ENCODE data around the gene ZNG1B.
"Not testable (repeated sequence)": the region's sequence is repeated elsewhere in the genome, so short reads cannot be mapped to it uniquely, and the experiment has no call there.

ZNG1B gene

DNA sequence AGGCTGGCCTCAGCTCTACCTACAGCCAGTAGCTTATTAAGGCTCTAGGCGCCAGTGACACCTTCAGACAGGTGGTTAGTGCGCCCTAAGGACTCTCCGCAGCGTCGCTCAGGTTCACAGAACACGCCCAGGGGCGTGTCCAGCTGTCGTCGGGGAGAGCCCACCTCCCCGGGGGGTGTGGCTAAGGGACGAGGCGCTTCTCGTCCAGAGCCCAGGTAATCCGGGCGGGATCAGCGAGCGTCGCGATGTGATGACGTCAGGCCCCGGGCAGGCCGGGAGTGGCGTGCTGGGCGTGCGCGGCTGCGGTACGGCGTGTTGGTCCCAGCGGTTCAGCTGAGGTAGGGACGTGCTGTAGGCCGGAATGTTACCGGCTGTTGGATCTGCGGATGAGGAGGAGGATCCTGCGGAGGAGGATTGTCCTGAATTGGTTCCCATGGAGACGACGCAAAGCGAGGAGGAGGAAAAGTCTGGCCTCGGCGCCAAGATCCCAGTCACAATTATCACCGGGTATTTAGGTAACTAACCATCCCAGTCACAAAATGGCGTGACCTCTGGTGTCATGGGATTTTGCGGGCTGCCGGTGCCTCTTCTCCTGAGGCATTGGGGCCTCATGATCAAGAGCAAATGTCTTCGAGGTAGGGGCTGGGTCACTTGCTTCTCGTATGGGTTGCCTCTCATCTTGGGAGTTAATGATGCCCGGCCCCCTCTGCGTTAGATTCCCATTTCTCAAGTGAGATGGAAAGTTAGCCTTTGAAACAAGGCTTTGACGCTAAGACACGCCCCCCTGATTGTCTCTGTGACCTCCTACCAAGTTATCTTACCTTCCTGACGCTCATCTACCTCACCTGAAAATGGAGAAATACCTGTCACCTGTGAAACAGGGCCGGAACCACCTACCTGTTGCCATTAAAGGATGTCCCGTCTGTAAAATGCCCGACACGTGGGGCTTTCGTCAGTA, at the start of gene ZNG1B:
TSS of gene ZNG1B (plus strand) at position 184 of the 958 bp plus-strand sequence. CDS start at position 362, 178 bp downstream.
- DNase-seq: peak; percentile 80

DNA sequence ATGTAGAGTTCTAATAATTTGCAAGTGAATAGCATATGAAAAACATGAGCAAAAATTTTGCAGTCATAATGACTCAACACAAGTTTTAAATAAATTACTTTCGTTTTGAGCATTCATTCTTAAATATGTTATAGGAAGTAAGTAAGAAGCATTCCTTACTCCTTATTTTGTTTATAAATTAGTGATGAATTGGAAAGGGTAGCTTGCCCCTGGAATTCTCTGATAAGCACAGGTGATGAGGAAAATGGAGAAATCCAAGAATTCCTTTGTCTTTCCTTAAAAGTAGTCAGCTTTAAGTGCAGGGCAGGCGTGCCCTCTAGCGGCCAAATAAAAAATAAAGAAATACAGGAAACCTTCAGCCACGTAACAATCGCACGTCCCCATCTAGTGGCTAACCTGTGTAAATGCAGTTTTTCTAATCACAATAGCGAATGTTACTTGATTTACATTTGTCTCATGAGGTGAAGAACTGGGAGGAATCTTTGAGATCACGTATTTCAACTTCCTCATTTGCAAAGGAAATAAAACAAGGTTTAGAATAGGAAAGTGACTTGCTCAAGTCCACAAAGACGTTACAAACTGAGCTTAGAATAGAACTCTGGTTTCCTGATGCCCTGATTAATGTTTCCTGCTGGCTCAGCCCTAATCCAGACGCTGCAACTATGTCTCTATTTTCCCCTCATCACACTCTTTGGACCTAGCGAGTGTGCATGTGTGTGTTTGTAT, 47.2 kb upstream of the ZNG1B start:
- peak; percentile 71 for DNase-seq

DNA sequence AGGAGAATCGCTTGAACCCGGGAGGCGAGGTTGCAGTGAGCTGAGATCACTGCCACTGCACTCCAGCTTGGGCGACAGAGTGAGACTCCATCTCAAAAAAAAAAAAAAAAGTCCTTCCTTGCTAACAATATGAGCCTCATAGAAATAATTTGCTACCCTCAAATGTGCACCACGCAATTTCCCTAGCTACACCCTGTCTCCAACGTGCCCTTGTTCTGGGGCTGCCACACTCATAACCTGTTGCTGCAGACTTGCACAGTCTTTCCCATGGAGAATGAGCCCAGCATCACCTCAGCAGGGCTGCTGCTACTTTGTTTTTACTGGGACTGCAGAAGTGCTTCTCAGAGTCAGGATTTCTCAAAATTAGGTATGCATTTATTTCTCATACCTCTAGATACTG, 46.4 kb upstream of the ZNG1B start:
- no peak for DNase-seq

DNA sequence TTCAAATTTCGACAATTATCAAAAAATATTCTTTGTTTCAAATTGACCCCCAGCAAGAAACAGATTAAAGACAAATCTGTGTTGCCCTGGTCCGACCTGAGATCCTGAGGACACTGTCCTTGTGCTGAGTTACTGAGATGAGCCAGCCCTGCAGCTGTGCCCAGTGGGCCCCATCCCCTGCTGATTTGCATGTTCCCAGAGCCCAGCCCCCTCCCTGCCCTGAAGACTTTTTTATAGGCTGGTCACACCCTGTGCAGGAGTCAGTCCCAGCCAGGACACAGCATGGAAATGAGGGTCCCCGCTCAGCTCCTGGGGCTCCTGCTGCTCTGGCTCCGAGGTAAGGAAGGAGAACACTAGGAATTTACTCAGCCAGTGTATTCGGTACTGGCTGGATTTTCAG, 31.4 kb upstream of the ZNG1B start:
- no peak for DNase-seq

DNA sequence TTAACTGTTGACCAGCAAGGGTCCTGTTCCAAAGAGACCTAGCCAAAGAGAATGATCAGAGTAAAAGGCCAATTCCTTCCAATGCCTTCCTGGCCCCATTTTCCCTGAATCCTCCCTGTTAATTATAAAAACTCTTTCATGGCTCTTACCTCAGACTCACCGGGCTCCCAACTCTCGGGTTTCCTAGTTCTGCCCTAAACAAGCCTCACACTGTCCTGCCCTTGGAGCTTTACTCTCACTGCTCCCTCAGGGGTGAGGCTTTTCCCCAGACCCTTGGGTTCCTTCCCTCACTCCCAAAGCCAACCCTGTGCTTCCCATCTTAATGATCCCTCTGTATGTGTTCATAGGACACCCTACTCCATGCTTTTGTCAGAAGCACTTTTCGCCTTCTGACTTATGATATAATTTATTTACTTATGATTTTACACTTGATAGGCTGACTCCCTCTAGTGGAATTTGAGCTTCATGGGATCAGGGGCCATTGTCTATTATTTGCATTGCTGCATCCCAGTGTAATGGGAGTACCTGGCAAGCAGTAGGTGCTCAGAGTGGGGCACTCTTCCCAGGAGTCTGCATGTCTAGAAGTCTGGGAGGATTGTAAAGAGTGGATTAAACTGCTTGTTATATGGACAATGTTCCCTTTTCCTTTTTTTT, 29.9 kb upstream of the ZNG1B start:
- no peak for DNase-seq

DNA sequence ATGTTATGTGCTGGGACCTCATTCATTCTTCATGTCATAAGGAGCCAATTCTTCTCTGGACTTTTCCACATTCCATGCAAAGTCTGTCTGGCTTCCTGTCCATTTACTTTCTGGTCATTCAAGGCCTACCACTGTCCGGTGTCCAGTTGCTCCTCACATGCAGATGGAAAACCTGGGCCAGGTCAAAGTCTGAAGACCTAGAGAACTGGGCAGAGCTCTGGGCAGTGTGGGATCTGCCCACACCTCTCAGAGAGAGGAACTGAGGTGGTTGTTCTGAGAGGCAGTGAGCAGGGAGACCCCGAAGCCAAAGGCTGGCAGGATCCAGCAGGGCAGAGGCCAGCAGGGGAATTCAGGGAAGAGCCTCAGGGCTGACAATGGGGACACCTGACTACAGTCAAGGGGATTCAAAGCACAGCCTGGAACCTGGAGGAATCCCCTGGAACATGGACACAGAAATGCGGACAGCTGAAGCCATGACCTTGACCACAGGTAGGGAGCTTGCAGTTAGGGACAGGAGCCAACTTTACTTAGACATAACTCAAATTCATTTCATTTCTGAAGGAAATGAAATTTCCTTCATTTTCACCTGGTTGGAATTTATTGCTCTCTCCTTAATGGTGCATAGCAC, 25.7 kb upstream of the ZNG1B start:
- not testable (repeated sequence) for DNase-seq

DNA sequence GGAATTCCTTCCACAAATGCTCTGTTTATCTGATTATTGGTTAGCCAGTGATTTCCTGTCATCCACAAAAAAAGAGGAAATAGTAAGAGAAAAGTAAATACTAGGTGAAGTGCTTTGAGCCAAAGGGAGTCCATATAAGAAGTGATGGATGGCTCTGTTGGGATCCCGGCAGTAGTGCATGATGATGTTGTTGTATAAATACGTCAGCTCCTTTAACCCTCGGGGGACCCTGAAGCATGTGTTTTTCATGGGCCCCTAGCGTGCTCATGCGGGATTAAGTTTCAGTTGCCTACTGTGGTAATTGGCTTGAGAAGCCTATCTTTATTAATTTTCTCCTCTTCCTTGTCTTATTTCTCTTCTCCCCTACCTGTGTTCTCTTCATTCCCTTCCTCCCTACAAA, 24.7 kb upstream of the ZNG1B start:
- not testable (repeated sequence) for DNase-seq

DNA sequence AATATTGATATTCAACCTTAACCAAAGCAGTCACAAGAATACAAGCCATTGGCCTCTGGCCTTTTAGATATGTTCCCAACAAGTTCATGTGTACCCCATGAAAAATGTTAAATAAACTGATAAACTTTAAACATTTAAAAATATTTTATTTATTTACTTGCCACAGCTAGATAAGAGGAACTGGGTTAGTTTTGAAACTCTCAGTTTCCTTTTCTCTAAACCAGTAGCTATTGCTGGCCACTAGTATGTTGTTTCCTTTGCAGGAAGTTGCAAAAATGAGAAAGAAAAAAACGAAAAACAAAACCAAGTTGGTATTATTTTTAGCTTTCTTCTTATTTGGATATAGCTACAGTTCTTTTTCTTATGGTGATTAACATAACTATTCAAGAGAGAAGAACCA, 5.7 kb upstream of the ZNG1B start:
- DNase-seq: not testable (repeated sequence)

DNA sequence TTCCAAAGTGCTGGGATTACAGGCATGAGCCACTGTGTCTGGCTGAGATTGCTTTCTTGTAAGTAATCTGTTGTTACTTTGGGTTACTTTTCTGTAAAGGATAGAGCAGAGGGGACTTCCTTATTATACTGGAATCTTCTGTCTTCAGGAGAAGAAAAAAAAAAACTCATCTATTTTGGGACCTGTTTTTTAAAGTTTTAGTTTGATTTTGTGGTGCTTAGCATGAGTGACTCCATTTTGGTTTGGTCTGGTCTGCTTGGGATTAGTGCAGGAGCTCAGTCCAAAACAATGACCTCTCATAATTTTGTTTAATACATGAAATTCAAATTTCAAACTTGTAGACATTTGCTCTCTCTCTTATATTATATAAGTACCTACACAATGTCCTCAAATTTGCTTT, 4.0 kb upstream of the ZNG1B start:
- not testable (repeated sequence) for DNase-seq

DNA sequence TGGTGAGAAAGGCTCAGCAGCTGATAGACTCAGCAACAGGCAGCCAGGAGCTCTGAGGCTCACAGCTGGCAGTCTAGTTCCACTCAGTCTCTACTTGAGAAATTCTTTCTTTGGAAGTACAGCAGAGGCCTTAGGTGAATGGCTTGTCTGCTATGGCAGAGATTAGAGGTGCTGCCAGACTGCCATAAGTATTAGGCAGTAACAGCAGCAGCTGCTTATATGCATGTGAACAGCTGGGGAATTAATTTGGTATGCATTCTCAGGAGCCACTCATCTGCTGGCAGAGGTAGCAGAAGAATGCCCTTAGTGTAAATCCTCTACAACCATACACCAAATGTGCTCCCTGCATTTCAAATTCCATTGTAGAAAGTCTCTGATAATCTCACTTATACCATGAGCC, 28.3 kb downstream of the ZNG1B start:
- DNase-seq: not testable (repeated sequence)

DNA sequence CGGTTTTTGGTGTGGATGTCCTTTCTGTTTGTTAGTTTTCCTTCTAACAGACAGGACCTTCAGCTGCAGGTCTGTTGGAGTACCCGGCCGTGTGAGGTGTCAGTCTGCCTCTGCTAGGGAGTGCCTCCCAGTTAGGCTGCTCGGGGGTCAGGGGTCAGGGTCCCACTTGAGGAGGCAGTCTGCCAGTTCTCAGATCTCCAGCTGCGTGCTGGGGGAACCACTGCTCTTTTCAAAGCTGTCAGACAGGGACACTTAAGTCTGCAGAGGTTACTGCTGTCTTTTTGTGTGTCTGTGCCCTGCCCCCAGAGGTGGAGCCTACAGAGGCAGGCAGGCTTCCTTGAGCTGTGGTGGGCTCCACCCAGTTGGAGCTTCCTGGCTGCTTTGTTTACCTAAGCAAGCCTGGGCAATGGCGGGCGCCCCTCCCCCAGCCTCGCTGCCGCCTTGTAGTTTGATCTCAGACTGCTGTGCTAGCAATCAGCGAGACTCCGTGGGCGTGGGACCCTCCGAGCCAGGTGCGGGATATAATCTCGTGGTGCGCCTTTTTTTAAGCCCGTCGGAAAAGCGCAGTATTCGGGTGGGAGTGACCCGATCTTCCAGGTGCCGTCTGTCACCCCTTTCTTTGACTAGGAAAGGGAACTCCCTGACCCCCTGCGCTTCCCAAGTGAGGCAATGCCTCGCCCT, 39.3 kb downstream of the ZNG1B start:
- DNase-seq: not testable (repeated sequence)

DNA sequence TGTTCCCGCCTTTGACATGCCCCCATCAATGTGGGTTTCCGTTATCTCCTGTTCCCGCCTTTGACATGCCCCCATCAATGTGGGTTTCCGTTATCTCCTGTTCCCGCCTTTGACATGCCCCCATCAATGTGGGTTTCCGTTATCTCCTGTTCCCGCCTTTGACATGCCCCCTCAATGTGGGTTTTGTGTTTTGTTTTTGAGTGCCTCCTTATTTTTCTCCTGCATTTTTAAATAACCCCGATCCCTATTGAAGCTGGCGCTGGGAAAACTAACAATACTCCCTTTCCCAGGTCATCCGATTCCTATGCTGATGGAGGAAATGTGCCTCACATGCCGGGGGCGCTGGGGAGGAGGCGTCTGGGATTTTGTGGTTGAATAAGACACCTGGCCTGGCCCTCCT, 59.0 kb downstream of the ZNG1B start:
- DNase-seq: not testable (repeated sequence)

DNA sequence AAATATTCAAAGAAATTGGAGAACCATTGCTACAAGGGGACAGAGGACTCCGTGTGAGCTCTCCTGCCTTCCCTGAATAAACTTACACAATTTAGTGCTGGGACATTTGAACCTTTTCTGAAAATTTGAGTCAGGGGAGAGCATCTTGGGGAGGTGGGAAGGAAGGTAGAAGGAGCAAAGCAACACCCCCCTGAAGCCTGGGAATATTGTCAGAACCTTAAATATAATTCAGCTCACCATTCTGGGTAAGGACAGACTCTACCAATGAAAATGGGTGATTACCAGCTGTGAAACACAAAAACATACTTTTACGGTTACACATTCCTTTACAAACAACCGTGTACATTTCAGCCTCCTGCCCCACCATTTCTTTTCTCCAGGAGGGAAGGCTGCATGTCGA, 60.9 kb downstream of the ZNG1B start, which contains the start of gene FOXD4L1:
TSS of gene FOXD4L1 (plus strand) at position 301 of the 400 bp plus-strand sequence. CDS start 592 bp downstream, outside the sequence.
- not testable (repeated sequence) for DNase-seq

DNA sequence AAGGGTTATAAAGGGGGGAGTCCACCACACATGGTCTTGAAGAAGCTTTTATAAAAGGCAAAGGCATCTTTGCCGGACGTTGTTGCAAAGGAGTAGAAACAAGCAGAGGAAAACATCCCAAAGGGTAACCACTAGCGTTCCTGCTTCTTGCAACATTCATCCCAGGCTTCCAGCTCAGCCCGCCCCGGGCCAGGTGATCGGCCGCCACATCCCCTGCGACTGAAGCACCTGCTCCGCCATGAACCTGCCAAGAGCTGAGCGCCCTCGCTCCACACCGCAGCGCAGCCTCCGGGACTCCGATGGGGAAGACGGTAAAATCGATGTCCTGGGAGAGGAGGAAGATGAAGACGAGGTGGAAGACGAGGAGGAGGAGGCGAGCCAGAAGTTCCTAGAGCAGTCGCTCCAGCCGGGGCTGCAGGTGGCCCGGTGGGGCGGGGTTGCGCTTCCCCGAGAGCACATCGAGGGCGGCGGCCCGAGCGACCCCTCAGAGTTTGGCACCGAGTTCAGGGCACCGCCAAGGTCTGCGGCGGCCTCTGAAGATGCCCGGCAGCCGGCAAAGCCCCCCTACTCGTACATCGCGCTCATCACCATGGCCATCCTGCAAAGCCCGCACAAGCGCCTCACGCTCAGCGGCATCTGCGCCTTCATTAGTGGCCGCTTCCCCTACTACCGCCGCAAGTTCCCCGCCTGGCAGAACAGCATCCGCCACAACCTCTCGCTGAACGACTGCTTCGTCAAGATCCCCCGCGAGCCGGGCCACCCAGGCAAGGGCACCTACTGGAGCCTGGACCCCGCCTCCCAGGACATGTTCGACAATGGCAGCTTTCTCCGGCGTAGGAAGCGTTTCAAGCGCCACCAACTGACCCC, 61.8 kb downstream of the ZNG1B start:
- DNase-seq: not testable (repeated sequence)

DNA sequence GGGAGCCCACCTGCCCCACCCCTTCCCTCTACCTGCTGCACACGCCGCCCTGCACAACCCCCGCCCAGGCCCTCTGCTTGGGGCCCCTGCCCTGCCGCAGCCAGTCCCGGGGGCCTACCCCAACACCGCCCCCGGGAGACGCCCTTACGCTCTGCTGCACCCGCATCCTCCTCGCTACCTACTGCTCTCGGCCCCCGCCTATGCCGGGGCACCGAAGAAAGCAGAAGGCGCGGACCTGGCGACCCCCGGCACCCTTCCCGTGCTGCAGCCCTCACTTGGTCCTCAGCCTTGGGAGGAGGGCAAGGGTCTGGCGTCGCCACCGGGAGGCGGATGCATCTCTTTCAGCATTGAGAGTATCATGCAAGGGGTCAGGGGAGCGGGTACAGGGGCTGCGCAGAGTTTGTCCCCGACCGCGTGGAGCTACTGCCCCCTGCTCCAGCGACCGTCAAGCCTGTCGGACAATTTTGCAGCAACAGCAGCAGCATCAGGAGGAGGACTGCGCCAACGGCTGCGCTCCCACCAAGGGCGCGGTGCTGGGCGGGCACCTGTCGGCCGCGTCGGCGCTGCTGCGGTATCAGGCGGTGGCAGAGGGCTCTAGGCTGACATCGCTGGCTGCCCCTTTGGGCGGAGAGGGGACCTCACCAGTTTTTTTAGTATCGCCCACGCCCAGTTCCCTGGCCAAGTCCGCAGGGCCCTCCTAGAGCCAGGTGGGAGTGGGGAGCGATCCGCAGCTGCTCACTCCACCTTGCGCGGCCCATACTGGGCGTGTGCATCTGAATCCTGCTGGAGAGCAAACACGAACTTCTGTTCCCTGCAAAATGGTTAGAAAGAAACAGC, 62.6 kb downstream of the ZNG1B start:
- not testable (repeated sequence) for DNase-seq

DNA sequence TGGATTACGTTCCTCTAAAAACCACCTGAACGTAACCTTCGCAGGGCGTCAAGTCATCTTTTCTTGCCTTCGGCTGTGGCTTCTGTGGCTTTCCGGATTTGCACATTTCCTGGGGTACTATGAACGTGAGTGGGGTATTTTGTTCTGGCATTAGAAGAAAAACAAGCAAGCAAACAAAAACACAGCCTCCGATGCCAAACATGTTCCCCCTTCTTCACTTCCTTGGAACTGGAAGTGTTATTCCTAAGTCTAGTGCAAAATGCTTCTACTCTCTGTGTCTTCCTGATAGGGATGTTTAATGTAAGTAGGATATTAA, 63.2 kb downstream of the ZNG1B start:
- not testable (repeated sequence) for DNase-seq

DNA sequence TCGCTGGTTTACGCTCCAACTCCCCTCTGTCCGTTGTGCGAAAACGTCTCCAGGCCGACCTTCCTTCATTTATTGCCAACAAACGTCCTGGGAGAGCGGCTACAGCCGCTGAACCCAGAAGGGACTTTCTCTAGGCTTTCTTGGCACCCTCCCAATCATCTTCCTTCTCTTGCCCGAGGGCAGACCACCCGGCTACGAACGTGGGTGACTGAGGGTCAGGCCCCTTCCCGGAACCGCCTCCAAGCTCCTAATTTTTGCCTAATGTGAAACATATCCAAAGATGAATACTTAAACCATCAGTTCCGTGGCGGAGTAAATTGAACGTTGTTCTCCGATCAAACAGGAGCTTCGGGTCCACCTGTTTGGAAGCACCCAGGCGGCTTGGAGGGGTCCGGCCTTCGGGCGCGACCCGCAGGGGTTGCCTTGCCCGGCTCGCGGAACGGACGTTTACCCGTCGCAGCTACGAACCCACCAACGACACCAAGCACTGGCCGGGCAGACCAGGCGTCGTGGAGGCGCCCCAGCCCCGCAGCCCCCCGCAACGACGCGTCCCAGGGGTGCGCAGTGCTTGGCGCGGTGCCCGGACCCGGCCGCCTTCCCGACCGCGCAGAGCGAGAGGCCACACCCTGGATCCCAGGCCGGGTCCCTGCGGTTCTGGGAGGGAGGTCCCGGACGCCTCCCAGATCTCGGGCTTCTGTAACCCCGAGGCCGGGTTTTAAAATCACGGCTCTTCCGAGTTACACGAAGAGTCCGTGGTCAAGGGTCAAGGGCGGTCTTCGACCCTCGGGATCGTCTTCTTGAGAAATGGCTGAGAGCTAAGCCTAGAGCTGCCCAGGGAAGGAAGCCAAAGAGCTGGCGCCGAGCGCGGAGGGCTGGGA, 65.0 kb downstream of the ZNG1B start:
- DNase-seq: not testable (repeated sequence)

DNA sequence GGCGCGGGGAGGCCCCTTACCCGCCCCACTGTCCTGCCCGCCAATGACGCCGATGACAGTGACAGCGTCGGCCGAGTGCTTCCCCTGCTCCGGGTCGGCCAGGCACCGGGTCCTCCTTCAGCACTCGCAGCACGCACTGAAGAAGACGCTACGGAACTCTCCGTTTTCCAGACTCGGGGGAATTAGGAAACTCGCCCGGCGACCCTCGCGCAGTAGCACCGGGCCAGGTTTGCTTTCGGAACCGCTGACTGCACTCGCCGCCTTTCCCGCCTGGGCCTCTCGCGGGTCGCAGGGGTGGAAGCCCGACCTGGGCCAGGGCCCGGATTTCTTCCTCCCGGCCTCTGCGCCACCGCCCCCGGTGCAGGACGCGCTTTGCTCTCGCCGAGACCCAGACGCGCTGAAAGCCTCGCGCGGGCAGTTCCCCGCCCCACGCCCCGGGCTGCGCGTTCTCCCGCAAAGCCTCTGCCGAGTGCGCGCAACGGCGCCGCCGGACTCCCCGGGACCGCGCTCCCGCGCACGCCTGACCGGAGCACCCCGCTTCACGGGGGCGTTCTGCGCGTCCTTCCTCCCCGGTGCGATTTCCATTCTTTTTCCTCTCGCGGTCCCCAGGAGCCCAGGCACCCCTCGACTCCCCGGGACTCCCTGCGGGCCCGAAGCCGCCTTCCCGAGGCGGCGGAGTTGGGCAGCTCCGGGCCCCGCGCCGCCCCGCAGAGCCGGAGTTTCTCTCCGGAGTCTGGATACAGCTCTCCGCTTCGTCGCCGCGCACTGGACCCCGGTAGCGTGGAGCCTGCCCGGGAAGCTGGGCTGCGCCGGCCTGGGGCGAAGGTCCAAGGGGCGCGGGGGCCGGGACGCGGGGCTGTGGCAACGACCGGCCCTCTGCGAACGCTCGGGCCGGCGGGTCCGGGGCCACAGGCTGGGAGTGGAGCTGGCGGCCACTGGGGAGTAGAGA, 65.9 kb downstream of the ZNG1B start:
- DNase-seq: not testable (repeated sequence)

All from stimulated activated CD4-positive, alpha-beta T cell treated with anti-CD3 and anti-CD28 coated beads, Interleukin-4, amount 100 ng/mL, for 24 hours (primary cell).